ENCODE measurements around the gene CHN1.

The CHN1 gene

GRCh38 chr2:174919947-174920595 is 85.1 kb downstream of the CHN1 start:
- no peak for TF ChIP-seq CTCF (IDR thresholded peaks at IDR 0.05; ENCODE audit: unreplicated experiment in 3 of 3)
- peaks cover 22% of the 10 kb centered on the region for H3K36me3 Mint-ChIP-seq (ENCODE audit: low read depth)
- no peaks in the 10 kb centered on the region for H3K4me1 Mint-ChIP-seq
- H3K27me3 Mint-ChIP-seq (ENCODE audit: low read depth), result no peaks in the 10 kb centered on the region
- peak overlapping the region in 1 of 3 experiments; percentile 7 for H3K27ac Mint-ChIP-seq
- peaks cover 2% of the 10 kb centered on the region for H3K9me3 Mint-ChIP-seq
- no peak overlapping the region for H3K4me3 Mint-ChIP-seq

GRCh38 chr2:174918886-174919526 is 86.2 kb downstream of the CHN1 start:
- no peak overlapping the region for H3K4me3 Mint-ChIP-seq
- no peaks in the 10 kb centered on the region for H3K9me3 Mint-ChIP-seq
- H3K4me1 Mint-ChIP-seq, result no peaks in the 10 kb centered on the region
- peak overlapping the region in 2 of 3 experiments; percentile 11 to 39 for H3K27ac Mint-ChIP-seq
- no peaks in the 10 kb centered on the region for H3K27me3 Mint-ChIP-seq (ENCODE audit: low read depth)
- H3K36me3 Mint-ChIP-seq (ENCODE audit: low read depth), result peaks cover 19% of the 10 kb centered on the region
- TF ChIP-seq CTCF (IDR thresholded peaks at IDR 0.05; ENCODE audit: unreplicated experiment in 3 of 3), result no peak

DNA sequence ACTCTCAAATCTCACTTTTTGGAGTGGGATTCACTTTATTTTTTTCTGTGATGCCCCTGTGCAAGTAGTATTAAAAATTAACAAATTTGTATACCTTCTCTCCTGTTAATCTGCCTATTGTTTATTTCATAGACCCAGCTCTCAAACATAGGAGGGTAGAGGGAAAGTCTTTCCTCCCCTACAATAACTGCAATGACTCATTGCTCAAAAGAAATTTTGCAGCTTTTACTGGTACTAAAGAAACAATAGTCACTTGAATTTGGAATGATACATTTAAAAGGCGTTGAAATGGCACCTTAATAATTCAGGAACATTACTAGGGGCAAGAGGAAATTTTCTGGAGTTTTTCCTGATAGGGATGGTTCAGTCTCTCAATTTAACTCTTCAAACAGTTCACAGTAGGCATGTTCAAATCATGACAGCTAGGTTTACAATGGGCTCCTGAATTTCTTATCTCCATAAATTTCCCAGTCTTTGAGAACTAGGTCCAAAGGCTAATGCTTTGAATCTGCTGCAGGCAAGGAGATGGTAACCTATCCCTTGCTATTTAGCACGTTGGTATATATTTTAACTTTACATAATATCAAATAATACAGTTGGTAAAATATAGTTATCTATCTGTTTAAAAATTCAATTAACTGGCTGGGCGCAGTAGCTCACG is 88.8 kb downstream of the CHN1 start:
- no peaks in the 10 kb centered on the region for H3K9me3 Mint-ChIP-seq
- peaks cover 27% of the 10 kb centered on the region for H3K36me3 Mint-ChIP-seq (ENCODE audit: low read depth)
- H3K4me3 Mint-ChIP-seq, result no peak overlapping the region
- no peaks in the 10 kb centered on the region for H3K4me1 Mint-ChIP-seq
- H3K27ac Mint-ChIP-seq, result no peak overlapping the region
- TF ChIP-seq CTCF (IDR thresholded peaks at IDR 0.05; ENCODE audit: unreplicated experiment in 3 of 3), result no peak
- no peaks in the 10 kb centered on the region for H3K27me3 Mint-ChIP-seq (ENCODE audit: low read depth)

- Mint-ChIP-seq H3K27me3 (ENCODE audit: low read depth) (no peaks in the 10 kb centered on the region), H3K9me3 (no peaks in the 10 kb centered on the region), H3K36me3 (ENCODE audit: low read depth) (peaks cover 27% of the 10 kb centered on the region), H3K4me3 (no peak overlapping the region), H3K4me1 (no peaks in the 10 kb centered on the region), H3K27ac (no peak overlapping the region)
- no peak for TF ChIP-seq CTCF (IDR thresholded peaks at IDR 0.05; ENCODE audit: unreplicated experiment in 3 of 3)
Observed at GRCh38 chr2:174914853-174915760, 90.1 kb downstream of the CHN1 start.

DNA sequence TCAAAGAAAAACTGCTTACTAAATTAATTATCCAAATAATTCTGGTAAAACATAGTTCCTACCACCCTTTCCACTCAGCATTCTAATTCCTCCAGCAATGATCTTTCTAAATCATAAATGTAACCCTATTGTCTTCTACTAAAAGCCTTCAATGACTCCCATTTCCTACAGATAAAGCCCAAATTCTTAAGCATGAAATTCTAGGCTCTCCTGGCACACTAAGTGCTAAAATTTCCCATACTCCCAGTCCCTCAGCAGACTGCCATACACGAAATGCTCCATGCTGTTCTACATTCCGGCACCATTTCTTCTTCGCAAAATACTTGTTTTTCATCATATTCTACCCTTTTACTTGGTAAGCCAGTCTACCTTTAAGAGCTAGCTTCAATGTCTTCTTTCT is 96.9 kb downstream of the CHN1 start:
- no peak overlapping the region for H3K4me3 Mint-ChIP-seq
- no peak overlapping the region for H3K27ac Mint-ChIP-seq
- peaks cover 2% of the 10 kb centered on the region for H3K4me1 Mint-ChIP-seq
- no peaks in the 10 kb centered on the region for H3K9me3 Mint-ChIP-seq
- no peak for TF ChIP-seq CTCF (IDR thresholded peaks at IDR 0.05; ENCODE audit: unreplicated experiment in 3 of 3)
- H3K36me3 Mint-ChIP-seq (ENCODE audit: low read depth), result peaks cover 11% of the 10 kb centered on the region
- H3K27me3 Mint-ChIP-seq (ENCODE audit: low read depth), result no peaks in the 10 kb centered on the region
